GM18502 (cell line): ENCODE data around the gene PARP1.
"Not testable (repeated sequence)": the region's sequence is repeated elsewhere in the genome, so short reads cannot be mapped to it uniquely, and the experiment has no call there.

Experiments
- ATAC-seq: cut with Tn5 transposase; IDR thresholded peaks from one replicate; pipeline ENCODE4 v1.9.1; 2021; ENCODE audit warnings: mild to moderate bottlenecking; ENCODE audit not compliant: unreplicated experiment, poor library complexity

The PARP1 gene

GRCh38 chr1:226429858-226430715 is 22.2 kb upstream of the PARP1 start:
- ATAC-seq: no peak

DNA sequence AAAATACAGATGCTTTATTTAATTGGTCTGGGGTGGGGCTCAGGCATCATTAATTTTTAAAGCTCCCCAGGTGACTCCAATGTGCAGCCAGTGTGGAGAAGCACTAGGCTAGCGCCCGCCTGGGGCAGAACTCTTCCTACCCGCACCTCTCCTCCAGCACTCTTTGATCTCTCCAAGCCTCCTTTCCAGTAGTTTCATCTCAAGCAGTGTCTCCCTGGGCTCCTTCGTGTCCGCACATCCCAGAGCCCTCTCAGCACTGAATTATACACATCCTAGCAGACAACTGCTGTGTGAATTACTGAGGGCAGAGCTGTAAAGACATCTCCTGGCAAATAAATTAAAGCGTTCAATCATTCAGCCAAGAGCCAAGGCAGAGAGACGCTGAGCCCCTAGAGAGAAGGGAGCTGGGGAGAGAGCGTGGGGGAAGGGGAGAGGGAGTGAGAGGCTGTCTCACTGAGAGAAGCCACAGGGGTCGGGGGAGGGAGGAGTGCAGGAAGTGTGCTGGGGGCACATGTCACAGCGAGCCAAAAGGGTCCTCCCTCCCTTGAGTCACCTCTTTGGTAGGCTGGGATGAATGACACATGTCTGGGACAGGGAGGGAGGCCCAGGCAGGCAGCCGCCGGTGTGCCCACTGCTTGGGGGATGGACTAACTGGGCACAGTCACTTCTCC is 21.0 kb upstream of the PARP1 start:
- no peak for ATAC-seq

- no peak for ATAC-seq
Measured at GRCh38 chr1:226428348-226428747, 20.5 kb upstream of the PARP1 start.

DNA sequence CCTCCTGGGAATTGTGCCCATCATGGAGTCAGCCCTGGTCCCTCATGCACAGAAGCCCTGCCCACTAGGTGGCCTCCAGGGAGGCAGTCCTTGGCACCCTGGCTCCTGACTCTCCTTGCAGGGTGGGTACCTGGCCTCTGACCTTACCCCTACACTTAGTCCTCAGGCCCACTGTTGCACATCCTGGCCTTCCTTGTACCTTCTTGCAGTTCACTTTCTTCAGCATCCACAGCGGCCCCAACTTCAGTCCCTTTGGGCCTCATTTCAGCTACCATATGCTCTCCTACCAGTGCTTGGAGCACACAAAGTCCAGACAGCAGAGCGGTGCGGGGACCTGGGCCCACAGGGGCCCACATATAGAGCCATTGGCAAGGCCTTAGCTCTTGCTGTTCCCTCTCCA is 19.2 kb upstream of the PARP1 start:
- no peak for ATAC-seq

DNA sequence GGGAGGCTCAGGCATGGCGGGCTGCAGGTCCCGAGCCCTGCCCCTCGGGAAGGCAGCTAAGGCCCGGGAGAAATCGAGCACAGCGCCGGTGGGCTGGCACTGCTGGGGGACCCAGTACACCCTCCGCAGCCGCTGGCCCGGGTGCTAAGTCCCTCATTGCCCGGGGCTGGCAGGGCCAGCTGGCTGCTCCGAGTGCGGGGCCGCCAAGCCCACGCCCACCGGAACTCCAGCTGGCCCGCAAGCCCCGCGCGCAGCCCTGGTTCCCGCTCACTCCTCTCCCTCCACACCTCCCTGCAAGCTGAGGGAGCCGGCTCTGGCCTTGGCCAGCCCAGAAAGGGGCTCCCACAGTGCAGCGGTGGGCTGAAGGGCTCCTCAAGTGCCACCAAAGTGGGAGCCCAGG is 18.5 kb upstream of the PARP1 start:
- ATAC-seq: not testable (repeated sequence)

GRCh38 chr1:226425431-226426031 is 17.6 kb upstream of the PARP1 start:
- ATAC-seq: no peak

- ATAC-seq: no peak
Measured at GRCh38 chr1:226425004-226425378, 17.1 kb upstream of the PARP1 start.

GRCh38 chr1:226424221-226425003 is 16.5 kb upstream of the PARP1 start:
- peak; percentile 68 for ATAC-seq

DNA sequence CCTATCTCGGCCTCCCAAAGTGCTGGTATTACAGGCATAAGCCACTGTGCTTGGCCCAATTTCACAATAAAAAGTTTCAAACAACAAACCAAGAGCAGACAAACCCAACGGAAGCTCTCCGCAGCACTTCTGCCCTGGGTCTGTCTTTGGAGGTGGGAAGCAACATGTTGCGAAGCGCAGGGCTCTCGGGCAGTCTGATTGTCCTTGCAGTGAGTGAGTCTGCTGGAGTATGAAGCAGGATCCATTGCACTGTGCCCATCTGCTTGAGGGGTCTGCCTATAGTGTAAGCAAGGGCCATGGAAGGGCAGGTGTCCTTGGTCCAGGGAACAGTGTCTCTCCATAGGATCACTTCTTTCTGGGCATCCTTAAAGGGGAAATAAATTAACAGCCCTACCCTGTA is 14.6 kb upstream of the PARP1 start:
- no peak for ATAC-seq

DNA sequence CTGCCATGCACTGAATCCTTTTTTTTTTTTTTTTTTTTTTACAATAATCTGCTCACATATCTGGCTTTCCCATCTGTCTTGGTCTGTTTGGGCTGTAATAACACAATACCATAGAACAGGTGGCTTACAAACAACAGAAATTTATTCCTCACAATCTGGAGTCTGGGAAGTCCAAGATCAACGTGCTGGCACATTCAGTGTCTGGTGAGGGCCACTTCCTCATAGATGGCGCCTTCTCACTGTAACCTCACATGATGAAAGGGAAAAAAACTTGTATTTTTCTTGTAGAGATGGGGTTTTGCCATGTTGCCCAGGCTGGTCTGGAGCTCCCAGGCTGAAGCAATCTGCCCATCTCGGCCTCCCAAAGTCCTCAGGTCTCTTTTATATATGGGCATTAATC is 13.0 kb upstream of the PARP1 start:
- no peak for ATAC-seq

DNA sequence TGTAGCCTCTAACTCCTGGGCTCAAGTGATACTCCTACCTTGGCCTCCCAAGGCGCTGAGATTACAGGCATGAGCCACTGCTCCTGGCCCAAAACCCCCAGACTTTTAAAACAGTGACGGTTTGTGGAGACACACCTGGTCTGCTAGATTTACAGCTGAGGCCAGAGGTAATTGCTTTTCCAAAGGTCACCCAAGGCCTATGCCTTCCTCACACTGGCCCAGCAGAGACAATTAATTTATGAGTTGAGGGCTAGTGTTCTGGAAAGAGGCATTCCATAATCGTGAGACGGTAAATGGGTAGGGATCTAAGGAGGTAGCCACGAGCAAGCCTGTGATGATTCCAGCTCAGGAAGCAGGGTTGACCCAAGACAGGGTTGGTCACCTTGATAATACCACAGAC is 12.4 kb upstream of the PARP1 start:
- no peak for ATAC-seq

DNA sequence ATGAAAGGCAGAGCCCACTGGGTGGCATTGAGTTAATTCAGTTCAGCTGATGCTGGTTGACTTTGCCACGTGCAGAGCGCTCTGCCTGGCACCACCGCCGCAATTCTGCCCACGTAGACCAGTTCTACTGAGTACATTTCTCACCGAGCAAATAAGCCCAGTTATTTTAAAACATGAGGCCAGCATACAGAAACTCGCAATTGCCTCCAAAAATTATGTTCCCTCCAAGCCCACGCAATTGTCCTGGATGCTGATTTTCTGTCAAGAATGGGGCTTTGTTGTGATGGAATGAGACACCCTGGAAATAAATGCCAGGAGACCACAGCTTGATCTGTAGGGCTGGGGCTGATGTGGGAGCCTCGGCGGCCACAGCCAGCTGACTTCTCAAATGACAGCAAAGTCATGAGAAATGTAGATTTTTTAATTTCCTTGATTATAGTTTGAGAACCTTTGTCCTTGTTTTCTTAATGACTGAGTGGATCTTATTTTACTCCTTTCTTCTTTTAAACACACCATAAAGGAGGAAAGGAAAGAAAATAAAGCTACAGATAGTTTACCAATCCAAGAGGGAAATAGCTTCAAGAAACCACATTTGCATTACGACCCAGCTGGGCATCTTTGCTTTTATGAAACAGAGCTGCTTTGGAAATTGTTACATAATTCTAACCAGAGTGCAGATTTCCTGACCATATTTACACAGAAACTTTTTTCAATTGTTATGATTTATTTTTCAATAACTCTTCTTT is 11.6 kb upstream of the PARP1 start:
- no peak for ATAC-seq

DNA sequence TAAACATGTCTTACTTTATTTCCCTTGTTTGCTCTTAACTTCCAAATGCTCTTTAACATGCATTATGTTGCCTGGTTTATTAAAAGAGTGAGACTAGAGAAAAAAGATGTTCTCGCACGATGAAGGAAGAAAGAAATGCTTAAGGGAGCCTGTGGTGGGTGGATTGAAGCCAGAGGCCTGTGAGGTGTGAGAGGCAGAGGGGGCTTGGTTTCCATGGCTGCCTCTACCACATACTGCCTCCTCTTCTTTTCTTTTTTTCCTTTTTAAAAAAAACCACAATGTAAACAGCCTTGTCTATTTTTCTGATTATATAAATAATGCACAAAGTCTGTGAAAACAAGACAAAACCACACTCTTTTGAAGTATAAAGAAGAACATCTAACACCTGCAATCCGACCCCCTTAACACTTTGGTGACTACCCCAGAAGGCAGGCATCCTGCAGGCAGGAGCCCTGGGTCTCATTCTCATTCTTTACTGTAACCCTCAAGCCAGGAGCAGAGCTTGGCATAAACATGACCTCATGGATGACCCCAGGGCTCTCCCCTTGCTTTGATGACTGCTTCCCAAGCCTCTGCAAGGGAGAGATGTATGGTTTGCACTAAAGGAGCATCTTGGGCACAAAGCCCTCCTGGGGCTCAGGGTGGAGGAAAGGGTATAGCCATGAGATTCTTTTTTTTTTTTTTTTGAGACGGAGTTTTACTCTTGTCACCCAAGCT is 10.1 kb upstream of the PARP1 start:
- ATAC-seq: no peak

GRCh38 chr1:226417350-226417749 is 9.5 kb upstream of the PARP1 start:
- no peak for ATAC-seq

DNA sequence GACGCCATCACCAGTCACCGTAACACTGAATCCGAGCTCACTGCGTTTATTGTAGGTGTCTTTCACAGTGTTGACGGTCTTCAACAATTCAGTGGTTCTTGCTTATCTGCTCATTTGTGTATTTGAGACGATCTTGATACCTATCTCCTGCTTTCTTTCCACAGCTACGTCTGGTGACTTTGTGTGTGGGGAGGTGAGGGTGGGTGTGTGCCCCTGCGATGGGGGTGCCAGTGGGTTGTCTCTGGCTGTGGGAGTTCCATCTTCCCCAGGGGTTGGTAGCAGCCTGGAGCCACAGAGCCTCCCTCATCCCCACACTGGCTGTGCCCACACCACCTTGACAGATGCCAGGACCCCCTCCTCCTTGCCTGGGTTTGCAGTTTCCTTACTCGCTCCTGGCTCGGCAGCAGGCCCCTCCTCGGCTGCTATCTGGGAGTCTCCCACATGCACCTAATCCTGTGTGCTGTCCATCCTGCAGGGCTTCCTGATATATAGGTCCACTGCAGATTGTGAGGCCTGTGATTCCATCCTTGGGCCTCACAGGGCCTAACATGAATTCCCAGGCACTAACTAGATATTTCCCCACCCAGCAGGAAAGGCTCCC is 6.3 kb upstream of the PARP1 start:
- ATAC-seq: no peak

GRCh38 chr1:226411619-226412018 is 3.7 kb upstream of the PARP1 start:
- no peak for ATAC-seq

DNA sequence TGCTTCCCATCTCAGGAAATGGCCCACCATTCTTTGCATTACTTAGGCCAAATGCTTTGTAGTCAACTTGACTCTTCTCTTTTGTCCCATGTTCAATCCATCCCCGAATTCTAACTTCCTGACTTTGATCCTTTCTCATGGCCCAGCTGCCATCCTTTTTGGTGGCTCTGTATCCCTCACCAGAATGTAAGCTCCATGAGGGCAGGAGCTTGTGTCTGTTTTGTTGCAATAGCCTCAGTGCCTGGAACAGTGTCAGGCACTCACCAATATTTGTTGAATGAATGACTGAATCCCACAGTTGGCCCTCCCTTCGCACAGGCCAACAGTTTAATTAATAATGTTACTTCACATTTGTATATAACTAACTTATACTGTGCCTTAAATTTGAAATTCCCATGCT is 3.1 kb upstream of the PARP1 start:
- no peak for ATAC-seq

DNA sequence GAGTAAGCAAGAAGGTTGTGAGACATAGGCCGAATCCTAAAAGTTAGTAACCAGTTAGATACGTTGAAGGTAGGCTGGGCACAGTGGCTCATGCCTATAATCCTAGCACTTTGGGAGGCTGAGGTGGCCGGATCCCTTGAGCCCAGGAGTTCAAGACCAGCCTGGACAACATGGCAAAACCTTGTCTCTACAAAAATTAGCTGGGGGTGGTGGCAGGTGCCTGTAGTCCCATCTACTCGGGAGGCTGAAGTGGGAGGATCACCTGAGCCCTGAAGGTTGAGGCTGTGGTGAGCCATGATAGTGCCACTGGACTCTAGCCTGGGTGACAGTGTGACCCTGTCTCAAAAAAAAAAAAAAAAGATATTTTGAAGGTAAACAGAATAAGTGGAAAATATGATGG is 1.5 kb upstream of the PARP1 start:
- no peak for ATAC-seq
